CD4-positive, alpha-beta T cell (primary cell): ENCODE measurements around the gene EZH1. TPM values are rescaled to one million over a fixed set of nuclear protein-coding genes. Genes with fewer than 3 reads are reported as not detected.
A peak's percentile ranks its signal among the peaks of the same experiment; 100 is the strongest.

Experiments
- ATAC-seq: fragments of 200-7000 bp; cut with Tn5 transposase; one replicate; pipeline ENCODE4 v1.10.0; 2022; ENCODE audit warnings: mild to moderate bottlenecking; ENCODE audit not compliant: poor library complexity
- CTCF ChIA-PET: fragments of 350-600 bp; sonication (Branson Sonifier 250); formaldehyde crosslinking; loops from one replicate; lab custom pipeline; 2021; ENCODE audit warnings: antibody characterized with exemption, inconsistent platforms; lab: Charles Lee
- POLR2A ChIA-PET: fragments of 350-600 bp; sonication (Branson Sonifier 250); formaldehyde crosslinking; loops from one replicate; lab custom pipeline; 2021; ENCODE audit warnings: antibody characterized with exemption, inconsistent platforms; lab: Charles Lee
- DNase-seq, 14 experiments: peaks; one replicate each; pipeline ENCODE4 v3.0.0-alpha.2; 2013 to 2020; ENCODE audit warnings: mixed read lengths in 2 of 14
- H3K27ac ChIP-seq, 2 donors: one replicate each; pipeline versions ENCODE4 v1.5.1 to v1.7.0; 2013; ENCODE audit warnings: low read length in 2 of 2, low read depth in 1 of 2, mild to moderate bottlenecking in 1 of 2
- H3K27me3 ChIP-seq, 2 experiments: 1 replicate in 1 of 2; 2 replicates in 1 of 2; pipeline versions ENCODE4 v1.6.1 to v1.7.0; 2013; ENCODE audit warnings: low read length in 2 of 2, control low read depth in 1 of 2, mild to moderate bottlenecking in 1 of 2, moderate library complexity in 1 of 2; ENCODE audit not compliant: insufficient read depth in 2 of 2, control insufficient read depth in 1 of 2
- H3K36me3 ChIP-seq: one replicate; pipeline ENCODE4 v1.6.1; 2013; ENCODE audit warnings: low read length, control low read depth; ENCODE audit not compliant: insufficient read depth
- H3K4me1 ChIP-seq: one replicate; pipeline ENCODE4 v1.6.1; 2013; ENCODE audit warnings: low read length, control low read depth; ENCODE audit not compliant: insufficient read depth
- H3K4me3 ChIP-seq: one replicate; pipeline ENCODE4 v1.5.1; 2013; ENCODE audit warnings: mild to moderate bottlenecking, low read length, moderate library complexity
- H3K9me3 ChIP-seq, 2 experiments: 1 replicate in 1 of 2; 2 replicates in 1 of 2; pipeline versions ENCODE4 v1.6.1 to v1.7.0; 2013; ENCODE audit warnings: low read length in 2 of 2, mild to moderate bottlenecking in 2 of 2, control low read depth in 1 of 2, moderate library complexity in 1 of 2; ENCODE audit not compliant: control insufficient read depth in 1 of 2, insufficient read depth in 1 of 2
- H3K27ac Mint-ChIP-seq: one replicate; pipeline ENCODE4 v1.8.0; 2020; ENCODE audit warnings: mixed read lengths
- H3K27me3 Mint-ChIP-seq: one replicate; pipeline ENCODE4 v1.8.0; 2021; ENCODE audit warnings: mixed read lengths
- H3K36me3 Mint-ChIP-seq: one replicate; pipeline ENCODE4 v1.8.0; 2021; ENCODE audit warnings: low read depth, mixed read lengths
- H3K4me1 Mint-ChIP-seq: one replicate; pipeline ENCODE4 v1.8.0; 2021; ENCODE audit warnings: low read depth, mixed read lengths
- H3K4me3 Mint-ChIP-seq: one replicate; pipeline ENCODE4 v1.8.0; 2020; ENCODE audit warnings: mild to moderate bottlenecking, mixed read lengths
- H3K9me3 Mint-ChIP-seq: one replicate; pipeline ENCODE4 v1.8.0; 2020; ENCODE audit warnings: mixed read lengths
- CTCF ChIP-seq: fragments of 200-600 bp; IDR thresholded peaks from one replicate; pipeline ENCODE4 v1.8.0; 2022; ENCODE audit warnings: antibody characterized with exemption, mild to moderate bottlenecking
- intact Hi-C, 2 experiments: fragments of 100-400 bp; cut with DNase I in 1 of 2; cut with micrococcal nuclease in 1 of 2; formaldehyde crosslinking; loops; one replicate each; pipeline versions ENCODE4 v1.15.1 to v1.9.0; 2023 to 2025; cut with DNase I, micrococcal nuclease
- total RNA-seq, 174 experiments: library from RNA in 2 of 174; stranded (reverse) in 2 of 174; gene quantifications; one replicate each; pipeline ENCODE4 v1.2.3 and lab custom pipeline; 2021 to 2026

Gene EZH1
- total RNA-seq, 2 experiments from 2014 or later, result 73.3 to 76.1 TPM

GRCh38 chr17:42674755-42675347 is 70.0 kb downstream of the EZH1 start:
- Mint-ChIP-seq H3K4me1 (peaks cover 56% of the 10 kb centered on the region), H3K36me3 (no peaks in the 10 kb centered on the region), H3K9me3 (no peaks in the 10 kb centered on the region), H3K4me3 (peak overlapping the region; percentile 61), H3K27ac (no peak overlapping the region), H3K27me3 (peaks cover 55% of the 10 kb centered on the region)
- no peak for TF ChIP-seq CTCF
- POLR2A ChIA-PET, result interaction anchor here (0.7 kb wide), 1 partner anchor 65 kb away, joined by 3 read pairs; the partner anchor contains the start of genes RETREG3 and TUBG1
- Histone ChIP-seq H3K9me3 (peaks cover 0 to 31% of the 10 kb centered on the region in 2 experiments), H3K36me3 (no peaks in the 10 kb centered on the region), H3K27me3 (peaks cover 57 to 60% of the 10 kb centered on the region in 2 experiments), H3K4me1 (peaks cover 79% of the 10 kb centered on the region), H3K27ac (no peak overlapping the region), H3K4me3 (no peak overlapping the region)
- intact Hi-C loops, result loop anchor here in 1 of 2 experiments (10.0 kb wide), 1 partner anchor 1450 kb away; the partner anchor contains the start of gene HDAC5
- ATAC-seq (no peak), DNase-seq (no peak)
- CTCF ChIA-PET, result interaction anchor here (1.3 kb wide), 1 partner anchor 8 kb away, joined by 3 read pairs; no protein-coding TSS in a partner anchor

GRCh38 chr17:42673885-42674754 is 70.7 kb downstream of the EZH1 start:
- intact Hi-C loops, result loop anchor here in 1 of 2 experiments (10.0 kb wide), 1 partner anchor 1451 kb away; the partner anchor contains the start of gene HDAC5
- ChIA-PET POLR2A (interaction anchor here (0.6 to 0.7 kb wide), 2 partner anchors 65 to 66 kb away, joined by 3 read pairs; partner anchors contain the start of genes RETREG3 and TUBG1), CTCF (interaction anchor here (1.3 kb wide), 1 partner anchor 9 kb away, joined by 3 read pairs; no protein-coding TSS in a partner anchor)
- Mint-ChIP-seq H3K4me1 (peaks cover 48% of the 10 kb centered on the region), H3K9me3 (no peaks in the 10 kb centered on the region), H3K4me3 (peak overlapping the region; percentile 61), H3K36me3 (no peaks in the 10 kb centered on the region), H3K27ac (no peak overlapping the region), H3K27me3 (peaks cover 53% of the 10 kb centered on the region)
- TF ChIP-seq CTCF, result peak; percentile 52
- peaks cover 60% of the 10 kb centered on the region in 2 experiments for H3K27me3 ChIP-seq
- peaks cover 78% of the 10 kb centered on the region for H3K4me1 ChIP-seq
- no peak overlapping the region for H3K27ac ChIP-seq
- H3K36me3 ChIP-seq, result no peaks in the 10 kb centered on the region
- peaks cover 0 to 31% of the 10 kb centered on the region in 2 experiments for H3K9me3 ChIP-seq
- H3K4me3 ChIP-seq, result no peak overlapping the region
- no peak for ATAC-seq
- peak in 5 of 14 experiments; percentile 25 to 69 (median 36) for DNase-seq

GRCh38 chr17:42673266-42673884 is 71.5 kb downstream of the EZH1 start:
- no peak overlapping the region for H3K27ac Mint-ChIP-seq
- no peaks in the 10 kb centered on the region for H3K9me3 Mint-ChIP-seq
- H3K4me1 Mint-ChIP-seq, result peaks cover 41% of the 10 kb centered on the region
- peaks cover 53% of the 10 kb centered on the region for H3K27me3 Mint-ChIP-seq
- Histone ChIP-seq H3K9me3 (peaks cover 0 to 31% of the 10 kb centered on the region in 2 experiments), H3K27ac (no peak overlapping the region), H3K27me3 (peaks cover 60% of the 10 kb centered on the region in 2 experiments), H3K4me1 (peaks cover 71% of the 10 kb centered on the region), H3K36me3 (no peaks in the 10 kb centered on the region), H3K4me3 (no peak overlapping the region)
- intact Hi-C loops, result loop anchor here in 1 of 2 experiments (10.0 kb wide), 1 partner anchor 1451 kb away; the partner anchor contains the start of gene HDAC5
- ATAC-seq (no peak), DNase-seq (peak in 1 of 14 experiments; percentile 30)
- H3K36me3 Mint-ChIP-seq, result no peaks in the 10 kb centered on the region
- TF ChIP-seq CTCF, result no peak
- POLR2A ChIA-PET, result interaction anchor here (0.6 kb wide), 1 partner anchor 65 kb away, joined by 3 read pairs; no protein-coding TSS in a partner anchor
- no peak overlapping the region for H3K4me3 Mint-ChIP-seq
- CTCF ChIA-PET, result no interaction called here
